ENCODE measurements around the gene SIRPB2. TPM values are rescaled to one million over a fixed set of nuclear protein-coding genes. Genes with fewer than 3 reads are reported as not detected.

The SIRPB2 gene
- total and polyA plus RNA-seq, 12 donors: 0.23 to 7.3 (median 1.2) TPM

- H3K4me1 ChIP-seq: peaks cover 0 to 31% (median 0%) of the 10 kb centered on the region in 9 donors
- no peak for DNase-seq
- peaks cover 0 to 7% (median 0%) of the 10 kb centered on the region in 7 donors for H3K27me3 ChIP-seq
- peaks cover 0 to 3% (median 0%) of the 10 kb centered on the region in 11 donors for H3K9me3 ChIP-seq
- no peak overlapping the region for H3K4me3 ChIP-seq
- TF ChIP-seq, protein P1, sequence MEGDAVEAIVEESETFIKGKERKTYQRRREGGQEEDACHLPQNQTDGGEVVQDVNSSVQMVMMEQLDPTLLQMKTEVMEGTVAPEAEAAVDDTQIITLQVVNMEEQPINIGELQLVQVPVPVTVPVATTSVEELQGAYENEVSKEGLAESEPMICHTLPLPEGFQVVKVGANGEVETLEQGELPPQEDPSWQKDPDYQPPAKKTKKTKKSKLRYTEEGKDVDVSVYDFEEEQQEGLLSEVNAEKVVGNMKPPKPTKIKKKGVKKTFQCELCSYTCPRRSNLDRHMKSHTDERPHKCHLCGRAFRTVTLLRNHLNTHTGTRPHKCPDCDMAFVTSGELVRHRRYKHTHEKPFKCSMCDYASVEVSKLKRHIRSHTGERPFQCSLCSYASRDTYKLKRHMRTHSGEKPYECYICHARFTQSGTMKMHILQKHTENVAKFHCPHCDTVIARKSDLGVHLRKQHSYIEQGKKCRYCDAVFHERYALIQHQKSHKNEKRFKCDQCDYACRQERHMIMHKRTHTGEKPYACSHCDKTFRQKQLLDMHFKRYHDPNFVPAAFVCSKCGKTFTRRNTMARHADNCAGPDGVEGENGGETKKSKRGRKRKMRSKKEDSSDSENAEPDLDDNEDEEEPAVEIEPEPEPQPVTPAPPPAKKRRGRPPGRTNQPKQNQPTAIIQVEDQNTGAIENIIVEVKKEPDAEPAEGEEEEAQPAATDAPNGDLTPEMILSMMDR (IDR thresholded peaks at IDR 0.05): no peak
- WGBS, 2 donors: 86 to 92% methylated on average over 3 of the region's 3 CpGs
- ATAC-seq: no peak
- intact Hi-C loops (cut with DNase I): no loop called here
- H3K27ac ChIP-seq: no peak overlapping the region
- no peaks in the 10 kb centered on the region for H3K36me3 ChIP-seq
Measured at GRCh38 chr20:1496930-1497329, 5.7 kb upstream of the SIRPB2 start.

DNA sequence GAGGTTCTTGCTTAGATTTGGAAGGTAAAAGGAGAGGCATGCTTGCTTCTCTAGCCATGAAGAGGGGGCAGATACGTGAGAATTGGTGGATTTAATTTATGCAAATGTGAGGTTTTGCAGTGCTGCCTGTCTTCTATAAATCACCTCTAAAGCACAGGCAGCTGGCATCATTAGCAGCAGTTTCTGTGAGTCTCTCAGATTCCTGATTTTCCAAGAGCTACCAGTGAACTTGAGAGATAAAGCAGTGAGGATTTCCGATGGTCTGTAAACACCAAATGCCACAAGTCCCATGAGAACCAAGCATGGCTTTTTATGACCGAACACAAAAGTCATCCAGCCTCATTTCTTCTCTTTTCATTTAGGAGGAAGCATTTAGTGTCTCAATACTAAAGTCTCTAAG is 3.2 kb upstream of the SIRPB2 start:
- TF ChIP-seq, protein P1 (IDR thresholded peaks at IDR 0.05): no peak
- intact Hi-C loops (cut with DNase I): no loop called here
- Histone ChIP-seq H3K4me3 (no peak overlapping the region), H3K27me3 (peaks cover 0 to 6% (median 0%) of the 10 kb centered on the region in 7 donors), H3K9me3 (peaks cover 0 to 3% (median 0%) of the 10 kb centered on the region in 11 donors), H3K36me3 (no peaks in the 10 kb centered on the region), H3K4me1 (peaks cover 0 to 36% (median 6%) of the 10 kb centered on the region in 9 donors), H3K27ac (peak overlapping the region in 1 of 10 donors; percentile 92)
- 43 to 47% methylated on average over 3 of the region's 3 CpGs for WGBS, 2 donors
- ATAC-seq (no peak), DNase-seq (no peak)

DNA sequence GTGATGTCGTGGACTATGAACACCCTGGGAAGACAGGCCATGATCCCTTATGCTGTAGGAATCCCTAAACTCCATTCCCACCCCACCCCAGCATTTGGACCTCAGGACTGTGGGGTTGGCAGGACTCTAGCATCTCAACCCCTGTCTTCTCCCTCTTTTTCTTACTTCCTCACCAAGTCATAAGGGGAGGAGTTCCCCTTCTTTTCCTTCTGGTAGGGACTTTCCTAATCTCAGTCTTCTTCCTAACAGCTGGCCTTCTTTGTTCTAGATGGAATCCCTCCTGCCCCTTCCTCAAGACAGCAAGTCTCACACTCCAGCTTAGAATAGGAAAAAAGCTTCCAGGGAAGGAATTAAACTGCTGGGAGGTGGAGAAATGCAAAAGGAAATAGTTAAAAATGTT is 2.3 kb upstream of the SIRPB2 start:
- Histone ChIP-seq H3K9me3 (peaks cover 0 to 3% (median 0%) of the 10 kb centered on the region in 11 donors), H3K27me3 (peaks cover 0 to 2% (median 0%) of the 10 kb centered on the region in 7 donors), H3K36me3 (no peaks in the 10 kb centered on the region), H3K4me3 (no peak overlapping the region), H3K4me1 (peaks cover 0 to 38% (median 6%) of the 10 kb centered on the region in 9 donors), H3K27ac (peak overlapping the region in 1 of 10 donors; percentile 92)
- 69 to 92% methylated on average over 1 of the region's 1 CpG for WGBS, 2 donors
- no peak for DNase-seq
- TF ChIP-seq, protein P1 (IDR thresholded peaks at IDR 0.05): no peak
- no peak for ATAC-seq
- intact Hi-C loops (cut with DNase I): no loop called here

- TF ChIP-seq, protein P1 (IDR thresholded peaks at IDR 0.05): no peak
- Histone ChIP-seq H3K4me3 (peak overlapping the region in 2 of 10 donors; percentile 8 to 55), H3K27ac (peak overlapping the region in 8 of 10 donors; percentile 6 to 92 (median 44)), H3K4me1 (peaks cover 0 to 52% (median 6%) of the 10 kb centered on the region in 9 donors), H3K9me3 (peaks cover 0 to 3% (median 0%) of the 10 kb centered on the region in 11 donors), H3K36me3 (no peaks in the 10 kb centered on the region), H3K27me3 (peaks cover 0 to 2% (median 0%) of the 10 kb centered on the region in 7 donors)
- DNase-seq (no peak), ATAC-seq (peak in 5 of 8 donors; percentile 27 to 55 (median 36))
- WGBS, 2 donors: 53 to 64% methylated on average over 2 of the region's 2 CpGs
- intact Hi-C loops (cut with DNase I): no loop called here
Measured at GRCh38 chr20:1491860-1492642, 831 bp upstream of the SIRPB2 start.

All from heart right ventricle (tissue), 16 donors.